H1 (cell line): ENCODE results near the gene DDC. TPM values are rescaled to one million over a fixed set of nuclear protein-coding genes. Genes with fewer than 3 reads are reported as not detected.

ENCODE experiments used
- CHD7 ChIP-seq: fragments of 300-600 bp; sonication (generic); IDR thresholded peaks from 2 replicates; pipeline ENCODE4 v1.7.1; 2012; ENCODE audit warnings: low read length, moderate library complexity, mild to moderate bottlenecking, inconsistent platforms; ENCODE audit not compliant: insufficient replicate concordance
- GTF2F1 ChIP-seq: IDR thresholded peaks from 2 replicates; pipeline ENCODE4 v1.6.1; 2012; ENCODE audit warnings: low read depth, low read length, improper control_type of control experiment, borderline replicate concordance
- RAD21 ChIP-seq, 2 experiments: IDR thresholded peaks in 1 of 2; conservative IDR thresholded peaks in 1 of 2; 2 replicates each; pipeline ENCODE4 v1.6.1; 2011; ENCODE audit warnings: low read depth in 2 of 2, low read length in 2 of 2, improper control_type of control experiment in 1 of 2, inconsistent platforms in 1 of 2, mild to moderate bottlenecking in 1 of 2, moderate library complexity in 1 of 2
- SP2 ChIP-seq: IDR thresholded peaks from 2 replicates; pipeline ENCODE4 v1.6.1; 2012; ENCODE audit warnings: mild to moderate bottlenecking, low read length, inconsistent platforms
- TBP ChIP-seq: IDR thresholded peaks from 2 replicates; pipeline ENCODE4 v1.6.1; 2011; ENCODE audit warnings: low read depth, low read length, improper control_type of control experiment
- polyA plus RNA-seq, 7 experiments: library from polyadenylated mRNA; depleted of rRNA in 3 of 7; stranded (reverse) in 5 of 7; unstranded in 2 of 7; fragments of >200 nt in 5 of 7; fragments of 200-250 nt in 2 of 7; gene quantifications; 1 replicate in 5 of 7; 2 replicates in 1 of 7; 4 replicates in 1 of 7; pipeline versions ENCODE4 v1.2.1 to v1.2.3, GENCODE V29; 2011 to 2013; ENCODE audit warnings: missing spikeins in 2 of 7, mixed read lengths in 2 of 7
- total RNA-seq: library from RNA; stranded (reverse); fragmentation: NEBNext Ultra II Directional; extraction: Animal tissue kit (Norgen Biotek cat#: 25700); gene quantifications from 2 replicates; pipeline ENCODE4 v1.2.1, GENCODE V29; 2021

Gene DDC
- total and polyA plus RNA-seq, 2 of the 8 experiments (the other 6 are each of a cell fraction or from before 2014, with no cell fraction given) = 0.05 TPM; not detected in 1

GRCh38 chr7:50592940-50593339 lies 27.7 kb upstream of the DDC start (continued):
- TF ChIP-seq CHD7 = no peak
- no peak for TF ChIP-seq GTF2F1
- no peak for TF ChIP-seq TBP
- no peak for TF ChIP-seq RAD21 (IDR thresholded peaks at IDR 0.05 in 1 of 2, conservative IDR thresholded peaks at IDR 0.05 in 1 of 2; ENCODE audit: low read depth in 2 of 2, low read length in 2 of 2)
- TF ChIP-seq SP2 = no peak
